Measurements from ENCODE around the gene INSR.

DNA sequence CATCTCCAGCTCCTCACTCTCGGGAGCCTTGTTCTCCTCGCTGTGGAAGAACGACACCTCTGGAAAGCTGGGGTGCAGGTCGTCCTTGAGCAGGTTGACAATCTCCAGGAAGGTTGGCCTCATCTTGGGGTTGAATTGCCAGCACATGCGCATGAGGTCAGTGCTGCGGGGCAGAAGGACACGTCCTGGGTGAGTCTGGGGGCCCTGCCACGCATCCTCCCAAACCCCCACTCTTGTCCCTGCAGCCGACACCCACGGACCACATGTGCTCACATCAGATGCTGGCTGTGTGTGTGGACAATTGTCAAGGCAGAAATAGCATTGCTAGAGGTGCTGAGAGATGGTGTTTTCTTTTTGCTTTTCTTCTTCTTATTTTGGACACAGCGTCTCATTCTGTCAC lies 177.0 kb downstream of the INSR start:
- TF ChIP-seq EZH2 (IDR thresholded peaks at IDR 0.05; ENCODE audit: borderline replicate concordance, low read depth, low read length, severe bottlenecking) (no peak), POLR2A (IDR thresholded peaks at IDR 0.05; ENCODE audit: low read depth, low read length) (no peak)
- TF ChIP-seq, protein P1, sequence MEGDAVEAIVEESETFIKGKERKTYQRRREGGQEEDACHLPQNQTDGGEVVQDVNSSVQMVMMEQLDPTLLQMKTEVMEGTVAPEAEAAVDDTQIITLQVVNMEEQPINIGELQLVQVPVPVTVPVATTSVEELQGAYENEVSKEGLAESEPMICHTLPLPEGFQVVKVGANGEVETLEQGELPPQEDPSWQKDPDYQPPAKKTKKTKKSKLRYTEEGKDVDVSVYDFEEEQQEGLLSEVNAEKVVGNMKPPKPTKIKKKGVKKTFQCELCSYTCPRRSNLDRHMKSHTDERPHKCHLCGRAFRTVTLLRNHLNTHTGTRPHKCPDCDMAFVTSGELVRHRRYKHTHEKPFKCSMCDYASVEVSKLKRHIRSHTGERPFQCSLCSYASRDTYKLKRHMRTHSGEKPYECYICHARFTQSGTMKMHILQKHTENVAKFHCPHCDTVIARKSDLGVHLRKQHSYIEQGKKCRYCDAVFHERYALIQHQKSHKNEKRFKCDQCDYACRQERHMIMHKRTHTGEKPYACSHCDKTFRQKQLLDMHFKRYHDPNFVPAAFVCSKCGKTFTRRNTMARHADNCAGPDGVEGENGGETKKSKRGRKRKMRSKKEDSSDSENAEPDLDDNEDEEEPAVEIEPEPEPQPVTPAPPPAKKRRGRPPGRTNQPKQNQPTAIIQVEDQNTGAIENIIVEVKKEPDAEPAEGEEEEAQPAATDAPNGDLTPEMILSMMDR (IDR thresholded peaks at IDR 0.05; ENCODE audit: extremely low read depth in 1 of 2, insufficient read depth in 1 of 2, low read depth in 1 of 2, low read length in 2 of 2): no peak

Measured in endothelial cell of umbilical vein (primary cell).